Astrocyte of the cerebellum (primary cell): Measurements from ENCODE around the gene PARD3B.

Source experiments
- DNase-seq: peaks from one replicate; pipeline ENCODE4 v3.0.0-alpha.2; 2011; ENCODE audit warnings: low read depth
- H3K4me3 ChIP-seq: 2 replicates; pipeline ENCODE4 v1.5.1; 2011; ENCODE audit warnings: mild to moderate bottlenecking, low read depth, low read length, moderate library complexity
- CTCF ChIP-seq: IDR thresholded peaks from 2 replicates; pipeline ENCODE4 v1.5.1; 2012; ENCODE audit warnings: low read length, low read depth, moderate library complexity, mild to moderate bottlenecking; ENCODE audit errors: missing control alignments
- in situ Hi-C: cut with HindIII; loops from 2 replicates; pipeline ENCODE4 v1.10.0; 2017; ENCODE audit warnings: low sequenced_read_pairs

The PARD3B gene

GRCh38 chr2:204737296-204737695 is 192.0 kb downstream of the PARD3B start:
- in situ Hi-C loops, result no loop called here
- H3K4me3 ChIP-seq, result no peak overlapping the region
- DNase-seq, result no peak
- TF ChIP-seq CTCF, result no peak

- TF ChIP-seq CTCF, result no peak
- DNase-seq, result no peak
- in situ Hi-C loops, result no loop called here
Measured at GRCh38 chr2:204738721-204739120, 193.4 kb downstream of the PARD3B start.

GRCh38 chr2:204743393-204743960 is 198.2 kb downstream of the PARD3B start:
- no peak for DNase-seq
- TF ChIP-seq CTCF, result no peak
- no peak overlapping the region for H3K4me3 ChIP-seq
- in situ Hi-C loops, result no loop called here

More at GRCh38 chr2:204738721-204739120, 193.4 kb downstream of the PARD3B start:
- no peak overlapping the region for H3K4me3 ChIP-seq

GRCh38 chr2:204744506-204744905 is 199.2 kb downstream of the PARD3B start:
- no peak for TF ChIP-seq CTCF
- in situ Hi-C loops, result no loop called here
- no peak for DNase-seq
- no peak overlapping the region for H3K4me3 ChIP-seq

GRCh38 chr2:204748286-204748685 is 203.0 kb downstream of the PARD3B start:
- TF ChIP-seq CTCF, result no peak
- no peak overlapping the region for H3K4me3 ChIP-seq
- in situ Hi-C loops, result no loop called here
- no peak for DNase-seq

- peak; percentile 75 for DNase-seq
- in situ Hi-C loops, result no loop called here
Measured at GRCh38 chr2:204749319-204749718, 204.0 kb downstream of the PARD3B start.

More at GRCh38 chr2:204749319-204749718, 204.0 kb downstream of the PARD3B start:
- no peak overlapping the region for H3K4me3 ChIP-seq
- no peak for TF ChIP-seq CTCF
